Stimulated activated CD4-positive, alpha-beta T cell treated with anti-CD3 and anti-CD28 coated beads, Interleukin-12 subunit alpha, Interleukin-12 subunit beta, amount 100 ng/mL, for 4 hours (primary cell): ENCODE data around the gene ARHGAP10.
"Not testable (repeated sequence)": the region's sequence is repeated elsewhere in the genome, so short reads cannot be mapped to it uniquely, and the experiment has no call there.

Experiments
- DNase-seq: peaks from one replicate; pipeline ENCODE4 v3.0.0-alpha.2; 2020

ARHGAP10 gene

GRCh38 chr4:147855571-147856009, 123.7 kb downstream of the ARHGAP10 start:
- no peak for DNase-seq

DNA sequence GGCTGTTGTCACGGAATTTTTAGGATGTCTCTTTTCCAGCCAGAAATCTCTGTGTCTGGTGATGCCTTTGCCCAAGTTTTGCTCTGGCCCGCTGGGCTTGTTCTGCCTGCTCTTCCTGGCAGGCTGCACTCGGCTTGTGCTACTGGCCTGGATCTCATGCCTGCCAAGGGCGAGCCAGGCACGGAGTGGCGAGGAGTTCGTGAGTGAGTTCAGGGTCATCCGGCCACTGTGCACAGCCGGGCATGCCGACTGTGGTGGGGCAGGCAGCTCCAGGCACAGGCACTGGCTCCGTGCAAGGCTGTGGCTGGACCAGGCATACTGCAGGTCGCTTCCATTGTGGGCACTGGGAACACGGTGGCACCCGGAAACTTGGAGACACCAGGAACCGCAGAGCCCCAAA, 129.1 kb downstream of the ARHGAP10 start:
- no peak for DNase-seq

DNA sequence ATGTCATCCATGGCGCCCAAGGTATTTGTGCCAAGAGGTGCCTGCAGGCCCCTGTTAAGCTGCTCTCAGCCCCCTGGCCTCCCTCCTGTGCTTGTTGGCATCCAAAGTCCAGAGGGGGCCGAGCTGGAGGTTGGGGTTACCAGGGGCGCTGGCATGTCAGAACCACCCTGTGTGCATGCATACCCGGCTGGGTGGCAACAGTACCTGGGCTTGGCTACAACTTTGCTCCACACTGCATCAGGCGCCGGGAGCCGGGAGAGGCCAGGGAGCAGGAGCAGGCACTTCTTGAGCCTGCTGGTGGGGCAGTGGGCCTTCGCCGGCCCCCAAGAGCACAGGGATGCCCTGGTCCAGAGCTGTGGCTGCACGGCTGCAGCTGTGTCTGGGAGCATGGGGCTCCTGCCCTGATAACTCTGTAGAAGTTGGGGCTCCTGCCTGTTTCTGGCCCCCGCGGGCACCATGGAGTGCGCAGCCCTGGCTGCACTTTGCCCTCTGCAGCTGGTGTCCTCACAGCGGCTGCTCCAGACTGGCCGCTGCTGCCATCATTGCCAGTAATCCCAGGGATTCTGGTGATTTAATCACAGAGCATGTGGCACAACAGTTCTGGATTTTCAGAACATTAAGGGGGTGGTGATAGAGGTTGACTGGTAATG, 130.3 kb downstream of the ARHGAP10 start:
- DNase-seq: no peak

- DNase-seq: no peak
Measured at GRCh38 chr4:147863111-147863747, 131.3 kb downstream of the ARHGAP10 start.

DNA sequence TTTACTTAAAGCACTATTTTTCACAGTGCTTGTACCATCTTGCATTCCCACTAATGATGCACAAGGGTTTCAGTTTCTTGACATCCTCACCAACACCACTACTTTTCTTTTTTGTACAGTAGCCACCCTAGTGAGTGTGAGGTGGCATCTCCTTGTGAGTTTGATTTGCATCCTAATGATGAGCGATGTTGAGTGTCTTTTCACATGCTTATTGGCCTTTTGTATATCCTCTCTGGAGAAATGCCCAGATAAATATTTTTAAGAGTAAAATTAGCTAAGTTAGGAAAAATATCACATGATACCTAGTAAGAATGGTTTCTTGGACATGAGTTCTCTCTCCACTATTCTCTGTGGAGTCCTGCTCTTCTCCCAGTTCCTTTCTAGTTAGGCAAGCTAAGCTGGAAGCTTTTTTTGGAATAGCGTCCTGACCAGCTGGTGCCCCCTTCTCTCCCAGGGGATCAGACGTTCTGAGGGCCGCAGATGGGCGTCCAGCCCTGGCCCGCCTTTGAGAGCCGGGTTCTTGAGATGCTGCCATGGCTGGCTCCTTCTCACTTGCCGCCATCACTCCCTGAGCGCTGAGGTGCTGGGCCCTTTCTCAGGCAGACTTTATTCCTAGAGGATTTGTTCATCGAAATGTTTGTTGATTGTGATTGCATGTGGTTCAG, 132.1 kb downstream of the ARHGAP10 start:
- DNase-seq: no peak

- DNase-seq: no peak
Measured at GRCh38 chr4:147864607-147865006, 132.7 kb downstream of the ARHGAP10 start.

GRCh38 chr4:147865926-147866325, 134.0 kb downstream of the ARHGAP10 start:
- no peak for DNase-seq

DNA sequence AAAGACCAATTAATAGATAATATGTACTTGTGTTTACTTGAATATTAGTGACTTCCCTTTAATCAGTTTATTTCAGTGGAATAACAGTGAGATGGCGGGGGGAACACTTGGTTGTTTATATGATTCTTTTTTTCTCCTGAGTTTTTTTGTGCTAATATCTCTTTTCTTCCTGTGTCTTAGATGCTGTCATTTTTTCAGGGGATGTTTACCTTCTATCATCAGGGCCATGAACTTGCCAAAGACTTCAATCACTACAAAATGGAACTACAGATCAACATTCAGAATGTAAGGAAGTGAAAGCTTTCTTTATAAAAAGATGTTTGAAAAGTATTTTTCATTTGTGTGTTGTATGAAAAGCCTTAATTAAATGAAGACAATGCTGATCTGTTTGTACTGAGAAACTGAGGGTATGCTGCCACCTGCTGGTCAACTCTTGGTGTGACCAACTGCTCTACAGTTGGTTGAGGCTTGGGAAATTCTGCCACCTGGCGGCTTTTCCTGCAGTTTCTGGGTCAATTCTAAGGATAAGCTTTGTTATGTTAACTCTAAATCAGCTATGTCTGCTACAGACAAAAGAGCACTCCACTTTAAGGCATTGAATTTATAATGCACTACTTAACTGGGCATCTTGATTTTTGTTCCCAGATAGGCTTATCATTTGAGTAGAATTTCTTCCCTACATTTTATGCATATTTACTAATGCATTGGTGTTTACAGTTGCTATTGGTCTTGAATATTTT, 134.8 kb downstream of the ARHGAP10 start:
- DNase-seq: peak; percentile 91

DNA sequence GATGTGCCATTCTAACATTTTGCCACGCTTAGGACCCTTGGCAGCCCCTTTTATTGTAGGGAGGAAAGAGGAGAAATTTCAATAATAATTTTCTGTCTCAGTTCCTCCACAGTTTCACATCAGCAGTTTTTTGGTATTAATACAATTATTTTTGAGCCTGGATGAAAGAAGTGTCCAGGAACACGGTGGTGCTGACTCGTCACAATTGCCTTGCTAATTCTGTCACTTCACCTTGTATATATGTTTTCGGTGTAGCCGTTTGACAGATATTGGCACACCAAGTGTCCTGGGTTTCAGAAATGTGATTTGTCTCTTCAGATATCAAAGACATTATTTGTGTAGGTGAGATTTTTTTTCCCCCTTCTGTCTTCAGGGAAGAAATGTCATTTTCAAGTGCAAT, 142.2 kb downstream of the ARHGAP10 start:
- no peak for DNase-seq

GRCh38 chr4:147877308-147877771, 145.5 kb downstream of the ARHGAP10 start:
- no peak for DNase-seq

DNA sequence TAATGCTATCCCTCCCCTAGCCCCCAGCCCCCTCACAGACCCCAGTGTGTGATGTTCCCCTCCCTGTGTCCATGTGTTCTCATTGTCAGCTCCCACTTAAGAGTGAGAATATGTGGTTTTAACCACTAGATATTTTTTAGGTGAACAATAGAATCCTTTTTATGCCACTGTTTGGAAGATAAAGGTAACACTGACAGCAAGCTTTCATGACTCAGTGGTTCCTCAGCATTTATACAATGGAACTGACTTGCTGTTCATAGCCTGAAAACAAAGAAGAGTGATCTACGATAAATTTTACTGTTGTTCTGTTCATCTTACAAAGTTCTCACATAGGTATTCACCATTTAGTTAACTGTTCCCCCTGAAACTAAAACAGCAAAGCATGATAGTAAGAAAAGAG, 147.8 kb downstream of the ARHGAP10 start:
- no peak for DNase-seq

DNA sequence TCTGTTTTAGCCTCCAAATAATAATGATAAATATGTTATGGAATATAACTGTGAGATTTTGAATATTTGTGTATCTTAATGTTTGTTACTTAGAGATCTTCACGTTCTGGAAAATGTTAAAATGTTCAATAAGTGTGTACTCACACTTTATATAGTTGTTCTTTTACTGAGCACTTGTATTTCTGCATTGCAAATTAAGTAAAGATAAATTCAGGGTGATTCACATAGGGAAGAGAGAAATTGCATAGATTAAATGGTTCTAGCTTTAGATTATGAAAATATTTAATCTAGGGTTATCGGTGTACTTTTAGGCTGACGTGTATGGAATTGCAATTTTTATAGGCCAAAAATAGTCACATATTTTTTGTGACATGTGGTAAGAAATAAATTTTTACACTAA, 148.6 kb downstream of the ARHGAP10 start:
- DNase-seq: no peak

- no peak for DNase-seq
Measured at GRCh38 chr4:147884536-147884935, 152.6 kb downstream of the ARHGAP10 start.

DNA sequence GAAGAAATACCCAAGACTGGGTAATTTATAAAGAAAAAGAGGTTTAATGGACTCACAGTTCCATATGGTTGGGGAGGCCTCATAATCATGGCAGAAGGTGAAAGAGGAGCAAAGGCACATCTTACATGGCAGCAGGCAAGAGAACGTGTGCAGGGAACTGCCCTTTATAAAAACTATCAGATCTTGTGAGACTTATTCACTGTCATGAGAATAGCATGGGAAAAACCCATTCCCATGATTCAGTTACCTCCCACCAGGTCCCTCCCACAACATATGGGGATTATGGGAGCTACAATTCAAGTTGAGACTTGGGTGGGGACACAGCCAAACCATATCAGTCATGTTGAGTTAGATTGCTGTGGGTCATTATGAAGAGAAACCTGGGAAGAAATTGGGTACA, 153.3 kb downstream of the ARHGAP10 start:
- not testable (repeated sequence) for DNase-seq

GRCh38 chr4:147891476-147892115, 159.7 kb downstream of the ARHGAP10 start:
- DNase-seq: no peak

- no peak for DNase-seq
Measured at GRCh38 chr4:147899512-147899911, 167.6 kb downstream of the ARHGAP10 start.

- DNase-seq: no peak
Measured at GRCh38 chr4:147901388-147901787, 169.5 kb downstream of the ARHGAP10 start.

GRCh38 chr4:147901916-147902315, 170.0 kb downstream of the ARHGAP10 start:
- DNase-seq: no peak

DNA sequence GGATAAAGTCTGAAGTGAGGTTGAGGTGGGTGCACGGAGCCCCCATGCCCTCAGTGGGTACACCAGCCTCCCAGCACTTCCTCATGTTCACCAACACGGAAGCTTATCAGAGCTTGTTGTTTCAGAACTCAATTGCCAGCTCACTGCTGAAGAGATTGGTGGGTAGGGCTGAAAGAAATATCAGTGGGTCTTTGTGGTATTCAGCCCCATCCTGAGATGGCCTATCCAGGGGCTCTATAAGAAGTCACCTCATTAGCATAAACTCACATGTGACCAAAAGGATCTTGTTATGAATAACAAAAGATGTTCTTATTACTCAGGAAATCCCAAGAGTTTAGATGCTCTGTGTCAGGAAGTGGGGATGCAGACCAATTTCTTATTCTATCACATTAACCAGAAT, 177.3 kb downstream of the ARHGAP10 start:
- DNase-seq: no peak

DNA sequence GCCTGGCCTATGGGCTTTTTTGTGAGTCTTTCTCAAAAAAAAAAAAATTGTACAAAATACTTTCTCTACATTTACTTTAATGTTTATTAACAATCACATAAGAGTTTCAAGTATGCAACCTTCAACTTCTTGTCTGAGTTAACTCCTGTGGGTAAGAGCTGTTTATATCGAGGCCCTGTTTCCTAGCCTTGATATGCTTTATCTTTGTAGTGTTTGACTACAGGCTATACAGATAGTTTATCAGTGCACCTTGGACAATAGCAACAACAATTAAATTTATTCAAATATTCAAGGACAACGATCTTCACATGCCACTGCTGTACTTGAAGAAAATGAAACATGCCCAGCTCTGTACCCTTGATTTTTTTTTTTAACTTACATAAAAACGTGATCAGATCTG, 178.4 kb downstream of the ARHGAP10 start:
- DNase-seq: no peak

GRCh38 chr4:147912106-147912505, 180.2 kb downstream of the ARHGAP10 start:
- not testable (repeated sequence) for DNase-seq

- no peak for DNase-seq
Measured at GRCh38 chr4:147913137-147913536, 181.2 kb downstream of the ARHGAP10 start.

GRCh38 chr4:147916351-147916750, 184.5 kb downstream of the ARHGAP10 start:
- DNase-seq: no peak
